ENCODE data around the gene SLC25A21. TPM values are rescaled to one million over a fixed set of nuclear protein-coding genes. Genes with fewer than 3 reads are reported as not detected.
"Not testable (repeated sequence)": the region's sequence is repeated elsewhere in the genome, so short reads cannot be mapped to it uniquely, and the experiment has no call there.

SLC25A21 gene
- total RNA-seq, 1 donor from 2014 or later, result 0.89 TPM

DNA sequence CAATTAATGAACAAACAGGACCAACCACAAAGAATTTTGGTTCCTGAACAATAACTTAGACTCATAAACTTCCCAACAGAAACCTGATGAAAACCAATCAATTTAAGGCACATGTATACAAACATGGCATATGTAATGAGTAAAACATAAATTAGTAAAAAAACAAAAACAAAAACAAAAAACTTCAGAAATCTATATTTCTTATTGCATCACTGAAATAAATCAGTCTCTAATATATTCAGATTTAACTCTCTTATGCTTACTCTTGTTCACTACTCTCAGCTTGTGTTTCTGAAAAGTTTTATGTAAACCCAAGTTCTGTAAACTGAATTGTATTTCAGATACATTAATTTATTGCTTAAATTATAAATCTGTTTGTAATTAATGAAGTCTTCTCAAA, 233.7 kb downstream of the SLC25A21 start:
- DNase-seq (no peak), ATAC-seq (no peak)
- intact Hi-C loops (cut with micrococcal nuclease), result no loop called here

DNA sequence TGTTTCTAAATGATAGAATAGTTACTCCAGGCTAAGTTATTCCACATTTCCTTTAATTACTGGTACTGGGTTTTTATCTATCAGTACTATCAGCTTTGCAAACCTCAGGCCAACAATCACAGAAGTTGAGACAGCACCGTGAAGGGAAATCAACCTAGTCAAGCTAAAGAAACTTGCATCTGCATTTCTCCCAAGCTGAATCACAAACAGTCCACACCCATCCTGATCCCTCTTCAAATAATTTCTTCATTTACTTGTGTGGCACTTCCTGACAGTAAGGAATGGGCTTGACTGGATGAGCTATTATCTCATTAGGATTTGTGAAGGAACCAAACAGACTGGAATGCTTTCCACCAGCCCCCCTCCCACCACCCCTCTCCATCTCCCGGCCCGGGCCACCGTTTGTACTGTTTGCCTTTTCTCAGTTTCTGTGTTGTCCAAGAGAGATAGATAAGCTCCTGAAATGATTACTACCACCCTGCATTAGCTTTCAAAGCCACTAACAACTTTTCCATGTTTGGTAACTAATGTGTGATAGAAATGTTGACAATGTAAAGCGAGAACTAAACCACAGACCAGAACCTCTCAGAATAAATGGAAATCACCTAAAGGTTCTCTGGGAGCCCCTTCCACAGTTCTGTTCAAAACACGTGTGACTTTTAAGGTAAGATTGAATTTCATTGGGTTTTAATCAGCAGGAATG, 236.3 kb downstream of the SLC25A21 start:
- no peak for ATAC-seq
- no peak for DNase-seq
- intact Hi-C loops (cut with micrococcal nuclease), result no loop called here

DNA sequence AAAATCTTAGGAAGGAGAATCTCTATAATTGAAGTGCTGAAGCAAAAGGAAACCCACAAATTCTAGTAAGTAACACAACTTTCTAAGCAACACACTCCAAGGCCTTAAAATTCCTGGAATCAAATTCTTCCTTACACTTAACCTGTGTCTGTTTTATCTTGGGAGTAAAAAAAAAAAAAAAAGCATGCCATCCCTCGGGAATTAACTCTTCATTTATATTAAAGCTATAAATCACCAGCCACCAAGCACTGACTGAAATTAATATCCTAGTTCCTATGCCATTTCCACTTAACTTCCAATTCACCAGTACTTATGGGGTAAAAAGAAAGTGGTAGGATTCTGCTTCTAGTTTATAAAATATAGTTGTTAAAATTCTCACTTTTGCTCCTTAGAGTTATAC, 238.1 kb downstream of the SLC25A21 start:
- intact Hi-C loops (cut with micrococcal nuclease), result no loop called here
- no peak for ATAC-seq
- no peak for DNase-seq

DNA sequence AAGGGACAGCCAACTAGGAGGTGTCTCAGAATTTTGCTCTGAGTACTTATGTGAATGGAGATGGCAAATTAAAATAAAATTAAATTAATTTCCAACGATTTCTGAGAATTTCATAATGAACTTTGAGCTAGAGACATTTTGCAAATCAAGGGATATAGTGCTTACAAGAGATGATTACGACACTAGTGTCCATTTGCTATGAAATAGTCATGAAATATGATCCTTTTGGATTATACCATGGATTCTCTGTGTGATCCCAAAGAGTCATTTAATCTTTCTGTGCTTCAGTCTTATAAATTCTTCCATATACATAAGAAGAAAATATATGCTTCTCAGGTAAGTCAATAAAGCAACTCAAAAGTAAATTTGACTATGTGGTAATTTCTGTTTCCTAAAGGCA, 240.6 kb downstream of the SLC25A21 start:
- DNase-seq, result no peak
- intact Hi-C loops (cut with micrococcal nuclease), result no loop called here
- ATAC-seq, result no peak

GRCh38 chr14:36928432-36928831, 244.0 kb downstream of the SLC25A21 start:
- ATAC-seq, result no peak
- no peak for DNase-seq
- intact Hi-C loops (cut with micrococcal nuclease), result no loop called here

DNA sequence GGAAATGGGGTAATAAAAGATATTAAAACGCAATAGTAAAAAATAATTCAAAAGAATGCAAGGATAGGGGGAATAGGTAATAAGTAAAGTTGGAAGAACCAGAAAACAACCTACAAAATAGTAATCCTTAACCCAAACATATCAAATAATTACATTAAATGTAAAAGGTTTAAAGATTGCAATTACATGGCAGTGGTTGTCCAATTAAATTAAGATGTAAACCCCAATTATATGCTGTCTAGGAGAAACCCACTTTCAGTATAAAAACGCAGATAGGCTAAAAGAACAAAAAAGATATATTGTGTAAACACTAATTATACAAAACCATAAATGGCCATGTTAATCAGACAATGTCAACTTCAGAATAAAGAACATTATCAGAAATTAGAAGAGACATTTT, 247.3 kb downstream of the SLC25A21 start:
- DNase-seq (no peak), ATAC-seq (no peak)
- intact Hi-C loops (cut with micrococcal nuclease), result no loop called here

DNA sequence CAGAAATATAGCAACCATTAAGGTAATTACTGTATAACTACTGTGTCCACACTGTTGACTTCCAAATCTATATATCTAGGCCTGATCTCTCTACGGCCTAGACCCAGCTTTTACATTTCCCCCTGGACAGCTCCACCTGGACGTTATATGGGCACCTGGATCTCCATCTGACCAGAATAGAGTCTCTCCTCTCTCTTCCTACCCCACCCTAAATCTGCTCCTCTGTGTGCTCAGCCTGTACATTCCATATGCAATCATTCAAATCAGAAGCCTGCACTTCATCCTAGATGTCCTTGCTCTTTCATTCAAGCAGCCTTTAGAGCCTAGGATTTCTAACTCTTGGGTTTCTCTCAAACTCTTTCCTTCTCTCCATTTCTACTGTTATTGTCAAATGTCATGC, 255.7 kb downstream of the SLC25A21 start:
- no peak for ATAC-seq
- DNase-seq, result no peak
- intact Hi-C loops (cut with micrococcal nuclease), result no loop called here

GRCh38 chr14:36915081-36915480, 257.3 kb downstream of the SLC25A21 start:
- no peak for DNase-seq
- intact Hi-C loops (cut with micrococcal nuclease), result no loop called here
- no peak for ATAC-seq

- DNase-seq (no peak), ATAC-seq (no peak)
- intact Hi-C loops (cut with micrococcal nuclease), result no loop called here
These were observed 261.8 kb downstream of the SLC25A21 start for GRCh38 chr14:36910578-36910977.

DNA sequence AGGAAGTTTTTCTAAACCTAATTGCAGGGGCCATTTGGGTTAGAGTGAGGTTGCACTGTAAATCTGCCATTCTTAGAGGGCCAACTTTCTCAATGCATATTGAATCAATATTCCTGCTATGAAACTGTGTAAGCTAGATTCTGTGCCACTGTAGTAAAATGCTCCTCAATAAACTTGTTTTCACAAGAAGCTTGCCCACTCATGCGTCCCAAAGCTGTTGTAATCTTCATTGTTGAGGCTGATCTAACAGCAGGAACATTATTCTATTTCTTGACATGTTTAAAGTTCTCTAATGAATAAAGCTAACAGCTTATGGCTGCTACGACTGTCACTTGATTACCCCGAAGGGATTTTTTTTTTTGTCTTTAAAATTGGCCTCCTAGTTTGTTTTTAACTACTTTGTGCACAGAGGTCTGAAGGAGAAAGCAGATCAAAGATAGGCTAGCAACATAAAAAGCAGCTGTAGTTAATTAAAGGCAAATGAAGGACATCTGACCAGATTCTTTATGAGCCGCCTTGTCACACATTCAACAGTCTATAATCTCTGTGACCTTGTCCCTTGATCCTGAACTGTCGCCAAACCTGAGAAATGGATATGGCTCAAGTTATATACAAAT, 267.0 kb downstream of the SLC25A21 start:
- no peak for DNase-seq

DNA sequence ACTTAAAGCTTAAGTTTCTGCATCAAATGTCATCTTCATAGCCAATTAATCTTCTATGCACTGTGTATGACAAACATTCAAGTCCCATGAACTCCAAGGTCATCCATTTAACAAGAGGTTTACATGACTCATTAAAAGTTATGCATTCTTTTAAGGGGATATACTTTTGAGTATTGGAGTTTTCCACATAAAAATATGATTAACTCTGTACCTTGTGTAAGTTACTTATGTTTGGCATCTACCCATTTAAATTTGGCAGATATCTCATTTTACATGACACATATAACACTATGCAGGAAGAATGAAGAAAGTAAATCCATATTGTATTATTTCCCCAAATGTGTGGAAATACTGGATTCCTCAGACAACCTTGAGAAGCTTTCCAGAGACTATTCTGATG, 270.5 kb downstream of the SLC25A21 start:
- intact Hi-C loops (cut with micrococcal nuclease), result no loop called here
- ATAC-seq (no peak), DNase-seq (no peak)

More for the DNA sequence above, 267.0 kb downstream of the SLC25A21 start:
- ATAC-seq, result no peak
- intact Hi-C loops (cut with micrococcal nuclease), result no loop called here

GRCh38 chr14:36900846-36901245, 271.6 kb downstream of the SLC25A21 start:
- intact Hi-C loops (cut with micrococcal nuclease), result no loop called here
- ATAC-seq (no peak), DNase-seq (no peak)

GRCh38 chr14:36896300-36896699, 276.1 kb downstream of the SLC25A21 start:
- ATAC-seq; DNase-seq; intact Hi-C loops (cut with micrococcal nuclease): not testable (repeated sequence)

DNA sequence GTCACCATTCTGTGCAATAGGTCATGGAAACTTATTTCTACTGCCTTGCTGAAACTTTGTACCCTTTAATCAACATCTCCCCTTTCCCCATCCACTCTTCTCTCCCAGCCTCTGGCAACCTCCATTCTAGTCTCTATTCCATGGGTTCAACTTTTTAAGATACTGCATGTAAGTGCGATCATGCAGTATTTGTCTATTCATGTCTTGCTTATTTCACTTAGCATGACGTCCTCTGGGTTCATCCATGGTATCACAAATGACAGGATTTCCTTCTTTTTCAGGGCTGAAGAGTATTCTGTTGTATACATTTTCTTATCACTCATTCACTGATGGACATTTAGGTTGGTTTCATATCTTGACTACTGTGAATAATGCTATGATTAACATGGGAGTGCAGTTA, 288.4 kb downstream of the SLC25A21 start:
- intact Hi-C loops (cut with micrococcal nuclease), result no loop called here
- no peak for ATAC-seq
- no peak for DNase-seq

GRCh38 chr14:36880276-36880675, 292.1 kb downstream of the SLC25A21 start:
- DNase-seq (no peak), ATAC-seq (no peak)
- intact Hi-C loops (cut with micrococcal nuclease), result no loop called here

- ATAC-seq (no peak), DNase-seq (no peak)
- intact Hi-C loops (cut with micrococcal nuclease), result no loop called here
These were observed 292.8 kb downstream of the SLC25A21 start for GRCh38 chr14:36879558-36879957.

DNA sequence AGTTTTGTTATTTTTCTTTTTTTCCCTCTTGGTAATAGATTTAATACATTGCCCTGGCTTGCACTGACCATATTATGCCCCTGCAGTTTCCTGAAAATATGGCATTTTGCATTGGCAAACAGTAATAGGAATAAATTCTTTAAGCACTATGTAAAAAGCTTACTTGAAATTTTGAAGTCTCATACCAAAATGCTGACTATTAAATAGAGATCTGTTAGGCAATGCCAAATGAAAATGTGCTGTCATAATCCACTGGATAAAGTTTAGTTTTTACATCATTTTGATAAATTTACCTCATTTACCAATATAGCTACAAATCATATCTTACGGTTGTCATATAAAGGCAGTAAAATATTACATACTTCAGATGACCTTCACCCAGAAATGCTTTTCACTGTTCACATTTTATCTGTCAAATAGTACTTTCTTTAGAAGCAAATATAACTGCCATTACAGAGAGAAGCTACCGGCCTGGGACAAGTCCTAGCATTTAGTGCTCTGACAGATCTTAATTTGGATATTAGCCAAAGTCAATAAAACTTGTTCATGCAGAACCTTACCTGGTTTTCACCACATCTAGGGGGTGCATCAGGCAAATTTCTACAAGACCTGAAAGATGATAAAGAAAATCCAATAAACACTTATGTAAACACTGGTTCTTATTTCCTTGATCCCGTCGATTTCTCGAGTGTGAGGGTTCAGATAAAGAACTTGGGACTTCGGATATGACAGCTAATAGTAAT, 297.8 kb downstream of the SLC25A21 start:
- intact Hi-C loops (cut with micrococcal nuclease), result no loop called here
- DNase-seq (no peak), ATAC-seq (no peak)

GRCh38 chr14:36870776-36871175, 301.6 kb downstream of the SLC25A21 start:
- intact Hi-C loops (cut with micrococcal nuclease), result no loop called here
- DNase-seq (no peak), ATAC-seq (no peak)

GRCh38 chr14:36869125-36869524, 303.3 kb downstream of the SLC25A21 start:
- no peak for DNase-seq
- intact Hi-C loops (cut with micrococcal nuclease), result no loop called here

GRCh38 chr14:36866867-36867266, 305.5 kb downstream of the SLC25A21 start:
- no peak for DNase-seq
- intact Hi-C loops (cut with micrococcal nuclease), result no loop called here
- no peak for ATAC-seq

More at GRCh38 chr14:36869125-36869524, 303.3 kb downstream of the SLC25A21 start:
- ATAC-seq, result no peak

All from left ventricle myocardium superior (tissue), 1 donor.